Breast epithelium (tissue), 3 donors: ENCODE measurements around the gene ALDH1A1.

ENCODE experiments used
- CTCF ChIP-seq, 3 donors: fragments of 450-650 bp; IDR thresholded peaks; one replicate each; pipeline ENCODE4 v1.5.1; 2016 to 2017; ENCODE audit warnings: antibody characterized with exemption in 3 of 3, mild to moderate bottlenecking in 3 of 3, moderate library complexity in 3 of 3
- POLR2A ChIP-seq: fragments of 450-650 bp; IDR thresholded peaks from one replicate; pipeline ENCODE4 v1.6.1; 2016; ENCODE audit warnings: antibody characterized with exemption, mild to moderate bottlenecking, moderate library complexity
- POLR2AphosphoS5 ChIP-seq, 3 donors: sonication (generic); formaldehyde crosslinking; IDR thresholded peaks; one replicate each; pipeline ENCODE4 v1.6.1; 2017; ENCODE audit warnings: antibody characterized with exemption in 3 of 3

GRCh38 chr9:72884508-72884907 is 68.3 kb downstream of the ALDH1A1 start:
- TF ChIP-seq CTCF (IDR thresholded peaks at IDR 0.05): no peak
- no peak for TF ChIP-seq POLR2A
- TF ChIP-seq POLR2AphosphoS5 (IDR thresholded peaks at IDR 0.05): no peak
